ENCODE results near the gene PTPN3. TPM values are rescaled to one million over a fixed set of nuclear protein-coding genes. Genes with fewer than 3 reads are reported as not detected.
A peak's percentile ranks its signal among the peaks of the same experiment; 100 is the strongest.

The PTPN3 gene
- total and polyA plus RNA-seq, 9 of the 15 experiments (the other 6 are each of a cell fraction or from before 2014, with no cell fraction given), result 0.02 TPM; not detected in 8

GRCh38 chr9:109499093-109499630 is 1.1 kb upstream of the PTPN3 start:
- no peak overlapping the region for H3K27ac ChIP-seq (ENCODE audit: extremely low read depth, low read depth, low read length)
- ATAC-seq (no peak), DNase-seq (ENCODE audit: extremely low read depth in 1 of 4, low spot score in 3 of 4) (no peak), FAIRE-seq (no peak)
- ChIA-PET POLR2A (no interaction called here), CTCF (ENCODE audit: low intra/inter-chr PET ratio) (no interaction called here)
- no peak overlapping the region for H2AFZ ChIP-seq (ENCODE audit: low read depth, low read length)
- H3K79me2 ChIP-seq (ENCODE audit: control insufficient read depth, insufficient read depth, low read length), result no peaks in the 10 kb centered on the region
- no TSS peak for BruUV-seq (replicated peaks)
- 4% methylated on average over 12 of the region's 12 CpGs for WGBS (ENCODE audit: insufficient coverage, low coverage, missing lambda C conversion rate)
- no peaks in the 10 kb centered on the region for H4K20me1 ChIP-seq (replicated peaks; ENCODE audit: control insufficient read depth, insufficient read depth, low read length)
- H3K4me1 ChIP-seq (replicated peaks in 1 of 2; ENCODE audit: control insufficient read depth in 2 of 2, insufficient read depth in 2 of 2, low read length in 2 of 2), result peaks cover 0 to 6% of the 10 kb centered on the region in 2 experiments; a peak in 2 of 5 replicates
- no peak overlapping the region for H3K4me2 ChIP-seq (ENCODE audit: insufficient read depth, low read length)
- H3K4me3 ChIP-seq, result no peak overlapping the region
- in situ Hi-C loops (cut with MboI), result no loop called here
- peak; percentile 38 for TF ChIP-seq ZNF316 (IDR thresholded peaks at IDR 0.05)
- TF ChIP-seq MAFG (tag; conservative IDR thresholded peaks at IDR 0.05), result 0 out of 2 replicates have a peak, but pooled peaks have one; percentile 4
- TF ChIP-seq ZNF277 (CRISPR knock-in tag; IDR thresholded peaks at IDR 0.05; ENCODE audit: borderline replicate concordance), result no peak
- H3K9me3 ChIP-seq (replicated peaks; ENCODE audit: control insufficient read depth, insufficient read depth, low read depth, low read length), result no peaks in the 10 kb centered on the region
- peaks cover 21 to 30% of the 10 kb centered on the region in 2 experiments for H3K27me3 ChIP-seq (ENCODE audit: control insufficient read depth in 2 of 2, insufficient read depth in 2 of 2, low read length in 2 of 2)
- intact Hi-C loops (cut with micrococcal nuclease), result no loop called here
- peaks cover 3% of the 10 kb centered on the region for H3K9me1 ChIP-seq (ENCODE audit: control insufficient read depth, insufficient read depth, low read length)
- H3K9ac ChIP-seq (ENCODE audit: insufficient read depth in 1 of 2, low read depth in 2 of 2, low read length in 2 of 2), result no peak overlapping the region
- H3K36me3 ChIP-seq (ENCODE audit: control insufficient read depth, insufficient read depth, low read length), result no peaks in the 10 kb centered on the region
